HG02981 (cell line): ENCODE measurements around the gene KRTAP5-6.
"Not testable (repeated sequence)": the region's sequence is repeated elsewhere in the genome, so short reads cannot be mapped to it uniquely, and the experiment has no call there.

Experiments
- ATAC-seq: cut with Tn5 transposase; IDR thresholded peaks from one replicate; pipeline ENCODE4 v1.9.1; 2021; ENCODE audit warnings: mild to moderate bottlenecking, moderate library complexity; ENCODE audit not compliant: unreplicated experiment

The KRTAP5-6 gene

GRCh38 chr11:1661454-1662269, 35.3 kb upstream of the KRTAP5-6 start:
- not testable (repeated sequence) for ATAC-seq

GRCh38 chr11:1662699-1663283, 34.2 kb upstream of the KRTAP5-6 start:
- not testable (repeated sequence) for ATAC-seq

DNA sequence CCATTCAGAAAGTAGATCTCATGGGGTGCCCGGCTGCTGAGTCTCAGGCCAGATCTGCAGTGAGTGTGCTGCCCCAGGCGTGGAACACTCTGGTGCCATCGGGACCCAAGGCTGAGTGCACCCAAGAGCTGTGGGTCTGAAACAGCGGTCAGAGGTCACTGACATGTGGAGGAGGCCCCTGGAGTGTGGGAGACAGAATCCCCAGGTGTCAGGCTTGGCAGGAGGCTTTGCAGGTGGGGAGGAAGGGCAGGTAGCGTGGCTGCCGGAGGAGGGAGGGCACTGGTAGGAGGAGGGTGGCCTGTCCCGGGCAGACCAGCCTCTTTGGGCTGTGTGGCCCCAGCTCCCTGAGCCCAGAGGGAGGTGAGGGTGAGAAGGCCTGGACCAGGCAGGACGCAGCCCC, 31.7 kb upstream of the KRTAP5-6 start:
- ATAC-seq, result no peak

GRCh38 chr11:1667121-1667850, 29.7 kb upstream of the KRTAP5-6 start:
- no peak for ATAC-seq

- no peak for ATAC-seq
Measured at GRCh38 chr11:1667906-1668305, 29.1 kb upstream of the KRTAP5-6 start.

- no peak for ATAC-seq
Measured at GRCh38 chr11:1668911-1669473, 28.0 kb upstream of the KRTAP5-6 start.

GRCh38 chr11:1669546-1670218, 27.3 kb upstream of the KRTAP5-6 start:
- no peak for ATAC-seq

DNA sequence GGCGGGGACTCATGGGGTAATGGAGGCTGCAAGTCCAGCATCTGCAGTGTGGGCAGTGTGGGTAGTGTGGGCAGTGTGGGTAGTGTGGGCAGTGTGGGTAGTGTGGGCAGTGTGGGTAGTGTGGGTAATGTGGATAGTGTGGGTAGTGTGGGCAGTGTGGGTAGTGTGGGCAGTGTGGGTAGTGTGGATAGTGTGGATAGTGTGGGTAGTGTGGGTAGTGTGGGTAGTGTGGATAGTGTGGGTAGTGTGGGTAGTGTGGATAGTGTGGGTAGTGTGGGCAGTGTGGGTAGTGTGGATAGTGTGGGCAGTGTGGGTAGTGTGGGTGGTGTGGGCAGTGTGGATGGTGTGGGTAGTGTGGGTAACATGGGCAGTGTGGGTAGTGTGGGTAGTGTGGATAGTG, 26.5 kb upstream of the KRTAP5-6 start:
- ATAC-seq, result not testable (repeated sequence)

DNA sequence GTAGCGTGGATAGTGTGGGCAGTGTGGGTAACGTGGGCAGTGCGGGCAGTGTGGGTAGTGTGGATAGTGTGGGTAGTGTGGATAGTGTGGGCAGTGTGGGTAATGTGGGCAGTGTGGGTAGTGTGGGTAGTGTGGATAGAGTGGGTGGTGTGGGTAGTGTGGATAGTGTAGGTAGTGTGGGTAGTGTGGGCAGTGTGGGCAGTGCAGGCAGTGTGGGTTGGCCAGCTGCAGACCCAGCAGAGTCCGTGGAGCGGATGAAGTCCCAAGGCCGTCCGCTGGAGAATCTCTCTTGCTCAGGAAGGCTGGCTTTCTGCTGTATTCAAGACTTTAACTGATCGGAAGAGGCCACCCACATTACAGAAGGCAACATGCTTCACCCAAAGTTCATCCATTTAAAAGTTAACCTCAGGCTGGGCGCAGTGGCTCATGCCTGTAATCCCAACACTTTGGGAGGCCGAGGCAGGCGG, 26.1 kb upstream of the KRTAP5-6 start:
- no peak for ATAC-seq

DNA sequence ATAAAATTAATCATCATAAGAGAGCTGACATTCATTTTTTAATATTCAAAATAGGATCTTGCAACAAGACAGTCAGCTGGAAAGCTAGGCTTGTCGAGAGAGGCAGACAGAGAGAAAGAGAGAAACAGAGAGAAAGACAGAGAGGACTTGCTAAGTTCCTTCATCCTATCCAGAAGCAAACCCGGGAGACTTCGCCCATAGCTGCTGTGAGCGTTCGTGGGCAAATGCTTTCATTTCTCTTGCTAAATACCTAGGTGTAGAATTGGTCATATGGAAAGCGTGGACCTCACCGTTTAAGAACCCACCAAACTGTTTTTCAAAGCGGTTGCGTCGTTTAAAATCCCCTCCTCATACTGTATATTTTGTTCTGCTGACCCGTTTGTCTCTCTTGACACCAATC, 25.3 kb upstream of the KRTAP5-6 start:
- no peak for ATAC-seq

DNA sequence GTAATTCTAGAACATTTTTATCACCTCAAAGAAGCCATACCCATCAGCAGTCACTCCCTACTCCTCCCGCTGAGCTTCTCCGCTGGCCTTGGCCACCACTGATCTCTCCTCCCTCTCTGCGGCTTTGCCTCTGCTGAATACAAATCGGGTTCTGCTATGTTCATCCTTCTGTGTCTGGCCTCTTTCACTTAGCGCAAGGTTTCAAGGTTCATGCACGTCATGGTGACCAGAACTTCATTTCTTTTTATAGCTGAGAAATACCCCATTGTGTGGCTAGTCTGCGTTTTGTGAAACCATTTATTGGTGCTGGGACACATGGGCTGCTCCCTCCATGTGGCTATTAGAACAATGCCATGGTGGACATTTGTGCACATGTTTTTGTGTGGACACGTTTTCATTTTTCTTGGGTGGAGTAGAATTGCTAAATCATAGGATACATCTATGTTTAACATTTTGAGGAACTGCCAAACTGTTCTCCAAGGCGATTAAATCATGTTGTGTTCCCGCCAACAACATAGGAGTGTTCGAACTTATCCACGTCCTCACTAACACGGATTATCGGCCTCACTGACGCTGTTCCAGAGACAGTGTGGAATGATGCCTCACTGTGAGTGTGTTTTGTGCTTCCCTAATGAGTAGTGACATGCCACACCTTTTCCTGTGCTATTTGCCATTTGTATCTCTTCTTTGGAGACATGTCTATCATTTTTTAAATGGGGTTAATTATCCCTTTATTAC, 24.2 kb upstream of the KRTAP5-6 start:
- ATAC-seq, result no peak

- no peak for ATAC-seq
Measured at GRCh38 chr11:1673446-1674172, 23.4 kb upstream of the KRTAP5-6 start.

GRCh38 chr11:1674173-1675131, 22.5 kb upstream of the KRTAP5-6 start:
- ATAC-seq, result no peak

GRCh38 chr11:1675536-1676228, 21.3 kb upstream of the KRTAP5-6 start:
- ATAC-seq, result no peak

GRCh38 chr11:1676229-1676740, 20.7 kb upstream of the KRTAP5-6 start:
- no peak for ATAC-seq

- no peak for ATAC-seq
Measured at GRCh38 chr11:1679881-1680280, 17.1 kb upstream of the KRTAP5-6 start.

DNA sequence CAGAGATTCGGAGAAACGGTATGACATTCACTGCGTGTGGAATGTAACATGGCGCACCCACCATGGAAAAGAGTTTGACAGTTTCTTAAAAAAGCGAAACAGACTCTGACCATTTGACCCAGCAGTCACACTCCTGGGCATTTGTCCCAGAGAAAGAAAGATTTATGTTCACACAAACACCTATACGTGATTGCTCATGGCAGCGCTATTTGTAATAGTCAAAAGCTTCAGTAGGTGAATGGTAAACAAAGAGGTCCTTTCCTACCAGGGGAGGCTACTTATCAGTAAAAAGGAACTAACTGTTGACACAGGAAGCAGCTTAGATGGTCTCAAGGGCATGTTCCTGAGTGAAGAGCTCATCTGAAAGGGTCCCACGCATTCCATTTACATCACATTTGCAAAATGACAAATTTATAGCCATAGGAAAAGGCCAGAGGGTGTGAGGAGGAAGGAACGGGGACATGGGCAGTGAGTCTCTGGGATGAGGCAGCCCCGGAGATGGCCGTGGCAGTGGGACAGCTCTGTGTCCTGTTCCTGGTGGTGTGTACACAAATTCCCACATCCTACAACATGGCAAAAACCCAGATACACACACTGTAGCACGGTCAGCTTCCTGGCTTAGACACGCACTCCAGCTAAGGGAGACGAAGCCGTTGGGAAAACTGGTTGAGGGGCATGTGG, 14.6 kb upstream of the KRTAP5-6 start:
- no peak for ATAC-seq
